Uterus (tissue), 4 donors: ENCODE data around the gene SULT1A4. TPM values are rescaled to one million over a fixed set of nuclear protein-coding genes. Genes with fewer than 3 reads are reported as not detected.
"Not testable (repeated sequence)": the region's sequence is repeated elsewhere in the genome, so short reads cannot be mapped to it uniquely, and the experiment has no call there.

Experiments
- DNase-seq, 2 donors: peaks; one replicate each; pipeline ENCODE4 v3.0.0-alpha.2; 2019 to 2020
- H3K27ac ChIP-seq, 2 donors: fragments of 200-600 bp; sonication (generic); 1 replicate in 1 of 2; 2 replicates in 1 of 2; pipeline ENCODE4 v1.5.1; 2016 to 2018
- H3K27me3 ChIP-seq, 2 donors: fragments of 200-600 bp; sonication (generic); one replicate each; pipeline ENCODE4 v1.5.1; 2018 to 2019; ENCODE audit warnings: control low read depth in 1 of 2
- H3K36me3 ChIP-seq, 2 donors: fragments of 200-600 bp; sonication (generic); one replicate each; pipeline ENCODE4 v1.5.1; 2019; ENCODE audit warnings: control low read depth in 1 of 2
- H3K4me1 ChIP-seq, 2 donors: fragments of 200-600 bp; sonication (generic); one replicate each; pipeline ENCODE4 v1.5.1; 2018 to 2019; ENCODE audit warnings: control low read depth in 1 of 2
- H3K4me3 ChIP-seq, 2 donors: fragments of 200-600 bp; sonication (generic); 1 replicate in 1 of 2; 2 replicates in 1 of 2; pipeline ENCODE4 v1.5.1; 2018 to 2019; ENCODE audit warnings: mild to moderate bottlenecking in 1 of 2
- H3K9me3 ChIP-seq, 2 donors: fragments of 200-600 bp; sonication (generic); one replicate each; pipeline ENCODE4 v1.5.1; 2019; ENCODE audit warnings: control low read depth in 1 of 2
- intact Hi-C: fragments of 100-400 bp; cut with DNase I; formaldehyde crosslinking; loops from one replicate; pipeline ENCODE4 v1.15.1; 2023; ENCODE audit warnings: low total_unique reads
- total RNA-seq, 4 donors: library from RNA; depleted of rRNA in 3 of 4; stranded (reverse); fragments of >200 nt in 3 of 4; gene quantifications; one replicate each; pipeline versions ENCODE4 v1.1.0 to v1.2.4, GENCODE V29; 2014 to 2023
- donor health status: DM: yes; HTN: yes; CAD: no.

SULT1A4 gene
- total RNA-seq: 10 to 100 TPM in 2 of 4 donors, 1 to 10 TPM in 2; 2.9 to 45.1 (median 9.2) TPM

- H3K27ac ChIP-seq, H3K36me3 ChIP-seq, H3K27me3 ChIP-seq, intact Hi-C loops, DNase-seq, H3K9me3 ChIP-seq, H3K4me1 ChIP-seq, H3K4me3 ChIP-seq: not testable (repeated sequence)
These were observed at the start of gene SULT1A4 for GRCh38 chr16:29459706-29460646. Gene SULT1A4, plus strand, starts transcription at chr16:29459913. Its CDS starts 1,473 bp downstream, at chr16:29461386.

GRCh38 chr16:29423587-29423986 lies 36.1 kb upstream of the SULT1A4 start:
- DNase-seq, H3K27ac ChIP-seq, H3K36me3 ChIP-seq, intact Hi-C loops, H3K27me3 ChIP-seq, H3K4me3 ChIP-seq, H3K4me1 ChIP-seq, H3K9me3 ChIP-seq: not testable (repeated sequence)

DNA sequence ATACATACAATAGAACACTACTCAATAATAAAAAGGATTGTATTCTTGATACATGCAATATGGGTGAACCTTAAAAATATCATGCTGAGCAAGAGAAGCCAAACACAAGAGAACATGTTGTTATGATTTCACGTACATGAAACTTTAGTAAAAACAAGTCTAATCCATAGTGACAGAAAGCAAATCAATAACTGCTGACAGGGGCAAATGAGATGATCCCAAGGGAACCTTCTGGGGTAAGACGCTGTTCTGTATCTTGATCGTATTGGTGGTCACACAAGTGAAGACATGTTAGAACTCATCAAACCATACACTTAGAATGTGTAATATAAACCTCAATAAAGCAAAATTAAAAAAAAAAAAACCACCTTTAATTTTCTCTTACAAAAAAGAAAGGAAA lies 34.3 kb upstream of the SULT1A4 start:
- intact Hi-C loops, H3K36me3 ChIP-seq, H3K4me1 ChIP-seq, DNase-seq, H3K27me3 ChIP-seq, H3K9me3 ChIP-seq, H3K27ac ChIP-seq, H3K4me3 ChIP-seq: not testable (repeated sequence)

DNA sequence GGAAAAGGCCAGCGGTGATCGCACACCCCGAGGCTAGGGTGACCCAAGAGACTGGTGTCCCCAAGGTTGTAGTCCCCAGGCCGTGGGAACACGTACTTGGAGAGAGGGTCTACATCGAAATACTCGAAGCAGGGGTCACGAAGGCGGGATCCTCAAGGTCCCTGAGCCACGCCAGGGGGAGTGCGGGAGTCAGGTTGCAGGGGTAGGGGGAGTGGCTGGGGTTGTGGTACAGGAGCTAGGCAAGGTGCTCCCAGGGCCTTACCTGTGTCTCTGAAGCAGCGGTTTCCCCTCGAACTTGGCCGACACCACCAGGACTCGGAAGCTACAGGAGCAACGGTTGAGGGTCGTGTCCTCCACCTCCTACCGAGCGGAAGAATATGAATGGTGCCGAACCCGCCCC lies 6.0 kb upstream of the SULT1A4 start:
- H3K4me3 ChIP-seq, H3K27ac ChIP-seq, H3K27me3 ChIP-seq, H3K9me3 ChIP-seq, H3K4me1 ChIP-seq, H3K36me3 ChIP-seq, intact Hi-C loops, DNase-seq: not testable (repeated sequence)

DNA sequence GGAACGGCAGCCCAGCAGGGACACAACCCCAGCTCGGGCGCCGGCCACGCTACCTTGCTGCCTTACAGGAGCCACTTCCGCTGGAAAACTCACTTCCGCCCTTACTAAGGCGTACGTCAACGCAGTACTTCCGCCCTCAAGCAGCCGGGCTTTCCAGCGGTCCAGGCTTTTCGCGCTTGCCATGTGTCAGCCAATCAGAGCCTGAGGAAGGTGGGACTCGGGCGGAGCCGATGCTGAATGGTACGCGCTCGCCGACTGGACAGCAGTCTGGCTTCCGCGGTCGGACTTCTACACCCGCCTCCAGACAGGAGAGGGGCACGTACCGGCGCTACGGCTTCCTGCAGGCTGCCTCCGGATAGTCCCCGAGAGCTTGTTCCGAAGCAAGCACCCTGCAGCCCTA lies 5.4 kb upstream of the SULT1A4 start, which contains the start of the genes BOLA2 and SLX1B:
TSS of gene BOLA2 (minus strand) at position 83 of the 400 bp plus-strand sequence. CDS start 98 bp downstream, outside the sequence.
TSS of gene SLX1B (plus strand) at position 265 of the 400 bp plus-strand sequence.
- H3K4me3 ChIP-seq, H3K27me3 ChIP-seq, H3K27ac ChIP-seq, H3K9me3 ChIP-seq, H3K4me1 ChIP-seq, intact Hi-C loops, H3K36me3 ChIP-seq, DNase-seq: not testable (repeated sequence)

- H3K36me3 ChIP-seq, H3K9me3 ChIP-seq, DNase-seq, intact Hi-C loops, H3K27ac ChIP-seq, H3K4me3 ChIP-seq, H3K4me1 ChIP-seq, H3K27me3 ChIP-seq: not testable (repeated sequence)
These were observed 4.9 kb upstream of the SULT1A4 start for GRCh38 chr16:29454828-29455227.

- intact Hi-C loops: not testable (repeated sequence)
These were observed 2.1 kb upstream of the SULT1A4 start for GRCh38 chr16:29457660-29458059.

GRCh38 chr16:29460647-29461030 lies 926 bp downstream of the SULT1A4 start:
- H3K27ac ChIP-seq, H3K9me3 ChIP-seq, H3K36me3 ChIP-seq, H3K27me3 ChIP-seq, DNase-seq, H3K4me3 ChIP-seq, intact Hi-C loops, H3K4me1 ChIP-seq: not testable (repeated sequence)

More at GRCh38 chr16:29457660-29458059, 2.1 kb upstream of the SULT1A4 start:
- not testable (repeated sequence) for DNase-seq, H3K4me1 ChIP-seq, H3K9me3 ChIP-seq, H3K4me3 ChIP-seq, H3K27me3 ChIP-seq, H3K27ac ChIP-seq, H3K36me3 ChIP-seq

DNA sequence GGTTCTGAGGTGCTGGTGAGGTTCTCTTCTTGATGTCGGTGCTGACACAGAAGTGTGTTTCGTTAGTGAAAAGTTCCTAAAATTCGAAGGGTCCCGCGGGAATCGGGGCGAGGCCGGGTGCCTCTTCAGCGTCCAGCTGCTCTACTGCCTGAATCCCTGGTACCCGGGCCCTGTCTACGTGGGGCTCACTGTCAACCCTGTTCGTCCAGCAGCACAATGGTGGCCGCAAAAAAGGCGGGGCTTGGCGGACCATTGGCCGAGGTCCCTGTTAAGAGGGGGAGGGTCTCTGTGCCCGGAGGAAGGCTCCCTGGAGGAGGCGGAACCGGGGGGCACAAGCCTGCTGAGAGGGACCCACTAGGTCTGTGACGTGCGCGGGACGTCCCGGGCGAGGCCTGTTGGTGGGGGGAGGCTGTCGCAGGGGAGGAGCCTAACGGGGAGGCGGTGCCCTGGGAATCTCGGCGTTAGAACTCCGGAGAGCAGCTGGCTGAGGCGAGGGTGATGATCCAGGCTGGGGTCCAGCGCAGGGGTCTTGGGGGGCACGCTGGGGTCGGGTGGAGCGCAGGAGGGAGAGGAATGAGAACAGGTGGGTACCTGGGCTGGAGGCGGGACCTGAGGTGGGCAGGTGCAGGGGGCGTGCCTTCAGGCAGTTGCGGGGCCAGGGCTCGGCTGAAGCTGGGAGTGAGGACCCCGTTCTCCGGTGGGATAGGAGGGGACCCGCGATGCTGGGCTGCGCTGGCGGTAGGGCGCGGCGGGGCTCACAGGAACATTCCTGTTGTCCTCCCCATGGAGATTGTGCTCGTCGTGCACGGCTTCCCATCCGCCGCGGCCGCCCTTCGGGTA lies 6.5 kb downstream of the SULT1A4 start:
- DNase-seq, H3K27me3 ChIP-seq, H3K36me3 ChIP-seq, H3K27ac ChIP-seq, H3K4me1 ChIP-seq, H3K9me3 ChIP-seq, intact Hi-C loops, H3K4me3 ChIP-seq: not testable (repeated sequence)

DNA sequence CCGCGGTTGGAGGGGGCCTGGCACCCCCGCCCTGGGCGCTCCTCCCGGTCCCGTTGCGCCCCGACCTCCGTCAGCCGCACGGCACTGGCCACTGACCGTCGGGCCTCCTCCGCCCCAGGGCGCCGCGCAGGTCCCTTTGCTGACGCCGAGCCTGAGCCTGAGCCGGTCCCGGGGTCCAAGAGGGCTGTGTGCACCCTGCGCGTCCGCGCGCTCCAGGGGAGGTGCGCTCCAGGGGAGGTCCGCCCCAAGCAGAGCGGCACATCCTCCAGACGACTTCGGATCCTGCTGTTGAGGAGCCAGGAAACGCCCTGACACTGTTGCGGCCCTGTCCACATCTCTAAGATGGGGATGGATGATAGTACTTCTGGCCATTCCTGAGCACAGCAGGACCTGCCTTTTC lies 7.2 kb downstream of the SULT1A4 start:
- H3K36me3 ChIP-seq, intact Hi-C loops, H3K4me3 ChIP-seq, H3K9me3 ChIP-seq, H3K27me3 ChIP-seq, DNase-seq, H3K4me1 ChIP-seq, H3K27ac ChIP-seq: not testable (repeated sequence)

DNA sequence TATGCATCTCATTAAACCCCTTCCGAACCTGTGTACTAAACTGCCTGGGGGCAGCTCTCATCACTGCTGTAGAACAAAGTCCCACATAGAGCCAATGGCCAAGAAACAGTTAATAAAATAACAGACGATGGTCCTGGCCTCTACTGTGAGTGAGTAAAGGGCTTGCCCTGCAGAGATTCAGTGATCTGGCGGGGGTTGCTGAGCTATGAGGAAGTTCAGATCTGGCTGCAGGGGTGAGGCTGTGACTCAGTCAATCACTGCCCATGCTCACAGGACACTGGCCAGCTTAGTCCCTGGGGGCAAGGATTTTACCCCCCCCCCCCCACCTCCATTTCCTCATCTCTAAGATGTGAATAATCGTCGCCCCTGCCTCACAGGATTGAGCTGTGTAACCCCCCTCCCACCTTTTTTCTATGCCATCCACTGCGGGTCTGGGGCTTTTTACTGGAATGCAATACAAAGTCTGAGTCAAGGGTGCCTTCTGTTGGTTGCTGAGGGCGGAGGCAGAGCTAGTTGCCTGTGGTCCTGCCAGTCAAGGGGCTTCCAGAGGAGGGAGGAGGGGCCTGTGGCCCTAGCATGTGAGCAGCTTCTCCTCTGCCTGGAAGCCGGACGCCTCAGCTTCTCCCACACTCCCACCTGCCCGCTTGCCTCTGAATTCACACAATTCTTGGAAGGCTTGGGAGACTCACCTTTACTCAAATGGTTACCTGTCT lies 8.1 kb downstream of the SULT1A4 start:
- H3K36me3 ChIP-seq, H3K4me1 ChIP-seq, intact Hi-C loops: not testable (repeated sequence)

DNA sequence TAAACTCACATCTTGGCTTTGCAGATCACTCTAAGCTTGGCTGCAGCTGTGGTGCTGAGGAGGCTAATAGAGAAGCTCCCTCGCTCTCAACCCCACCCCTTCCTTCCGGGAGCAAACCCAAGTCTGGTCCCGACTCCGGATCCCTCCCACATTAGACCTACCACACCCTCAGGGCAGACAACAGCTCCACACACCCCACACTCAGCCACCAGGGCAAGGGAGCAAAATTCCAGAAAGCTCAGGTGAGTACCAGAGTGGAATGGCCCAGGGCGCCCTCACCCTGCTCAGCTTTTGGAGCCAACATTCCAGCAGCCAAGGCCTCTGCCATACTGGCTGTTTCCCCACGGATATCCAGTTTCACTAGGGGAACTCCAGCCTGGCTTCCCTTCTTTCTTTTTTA lies 9.9 kb downstream of the SULT1A4 start:
- DNase-seq: peak; percentile 57 to 77
- H3K4me1 ChIP-seq, intact Hi-C loops, H3K4me3 ChIP-seq, H3K9me3 ChIP-seq, H3K27me3 ChIP-seq, H3K36me3 ChIP-seq: not testable (repeated sequence)
- peak overlapping the region; percentile 54 to 65 for H3K27ac ChIP-seq

More for the DNA sequence above, 8.1 kb downstream of the SULT1A4 start:
- H3K9me3 ChIP-seq, H3K27me3 ChIP-seq, H3K4me3 ChIP-seq, H3K27ac ChIP-seq, DNase-seq: not testable (repeated sequence)
